GM23338 (cell line): ENCODE measurements around the gene KCNN3. TPM values are rescaled to one million over a fixed set of nuclear protein-coding genes. Genes with fewer than 3 reads are reported as not detected.

Experiments
- ATAC-seq: fragments of 200-7000 bp; cut with Tn5 transposase; 3 replicates; pipeline ENCODE4 v1.9.1; 2020
- DNase-seq: peaks from one replicate; pipeline ENCODE4 v3.0.0-alpha.2; 2015; ENCODE audit warnings: low spot score
- H2AFZ ChIP-seq: fragments of 200-600 bp; sonication (generic); 2 replicates; pipeline ENCODE4 v1.8.0; 2016; ENCODE audit warnings: antibody characterized with exemption, mild to moderate bottlenecking, moderate library complexity
- H3F3A ChIP-seq: fragments of 200-600 bp; sonication (generic); replicated peaks from 2 replicates; pipeline ENCODE4 v1.8.0; 2017; ENCODE audit warnings: antibody characterized with exemption, mixed run types, low read depth
- H3K27ac ChIP-seq: fragments of 200-600 bp; sonication (generic); 2 replicates; pipeline ENCODE4 v1.6.1; 2016; ENCODE audit warnings: low read depth
- H3K27me3 ChIP-seq: fragments of 200-600 bp; sonication (generic); 2 replicates; pipeline ENCODE4 v1.8.0; 2016; ENCODE audit warnings: mild to moderate bottlenecking, mixed run types, moderate library complexity; ENCODE audit not compliant: insufficient read depth
- H3K36me3 ChIP-seq: fragments of 200-600 bp; sonication (generic); 2 replicates; pipeline ENCODE4 v1.8.0; 2016; ENCODE audit warnings: mild to moderate bottlenecking; ENCODE audit not compliant: insufficient read depth
- H3K4me1 ChIP-seq: fragments of 200-600 bp; sonication (generic); 2 replicates; pipeline ENCODE4 v1.8.0; 2016; ENCODE audit warnings: mild to moderate bottlenecking, moderate library complexity; ENCODE audit not compliant: insufficient read depth
- H3K4me2 ChIP-seq: fragments of 200-600 bp; sonication (generic); 2 replicates; pipeline ENCODE4 v1.7.1; 2017; ENCODE audit warnings: mixed run types
- H3K4me3 ChIP-seq: fragments of 200-600 bp; sonication (generic); 2 replicates; pipeline ENCODE4 v1.6.1; 2016; ENCODE audit warnings: mixed run types
- H3K79me2 ChIP-seq: fragments of 200-600 bp; sonication (generic); replicated peaks from 2 replicates; pipeline ENCODE4 v1.8.0; 2017; ENCODE audit warnings: mild to moderate bottlenecking; ENCODE audit not compliant: insufficient read depth
- H3K9me2 ChIP-seq: fragments of 200-600 bp; sonication (generic); 2 replicates; pipeline ENCODE4 v1.8.0; 2017; ENCODE audit not compliant: insufficient read depth
- H4K20me1 ChIP-seq: fragments of 200-600 bp; sonication (generic); replicated peaks from 2 replicates; pipeline ENCODE4 v1.8.0; 2017; ENCODE audit warnings: mild to moderate bottlenecking; ENCODE audit not compliant: insufficient read depth
- H3K27ac Mint-ChIP-seq: 2 replicates; pipeline ENCODE4 v1.8.0; 2020; ENCODE audit warnings: inconsistent platforms, mild to moderate bottlenecking, moderate library complexity, mixed read lengths
- H3K27me3 Mint-ChIP-seq: 3 replicates; pipeline ENCODE4 v1.8.0; 2022; ENCODE audit warnings: low read depth, mild to moderate bottlenecking, moderate library complexity, mixed read lengths, inconsistent platforms; ENCODE audit not compliant: insufficient read depth, poor library complexity
- H3K36me3 Mint-ChIP-seq: 3 replicates; pipeline ENCODE4 v1.8.0; 2021; ENCODE audit warnings: low read depth, mild to moderate bottlenecking, inconsistent platforms, moderate library complexity, mixed read lengths
- H3K4me1 Mint-ChIP-seq: 3 replicates; pipeline ENCODE4 v1.8.0; 2020; ENCODE audit warnings: mild to moderate bottlenecking, inconsistent platforms, mixed read lengths
- H3K4me3 Mint-ChIP-seq: 3 replicates; pipeline ENCODE4 v1.8.0; 2021; ENCODE audit warnings: moderate library complexity, mild to moderate bottlenecking, inconsistent platforms, mixed read lengths
- H3K9me3 Mint-ChIP-seq: 3 replicates; pipeline ENCODE4 v1.8.0; 2020; ENCODE audit warnings: moderate library complexity, mild to moderate bottlenecking, inconsistent platforms, mixed read lengths
- CREB1 ChIP-seq: fragments of 250-450 bp; sonication (Bioruptor Pico); IDR thresholded peaks from 2 replicates; pipeline ENCODE4 v1.5.0; 2020; ENCODE audit warnings: low read depth, mild to moderate bottlenecking, moderate library complexity
- CTCF ChIP-seq, 2 experiments: fragments of 200-600 bp in 1 of 2; sonication (generic) in 1 of 2; conservative IDR thresholded peaks; 2 replicates each; pipeline versions ENCODE4 v1.5.1 to v1.6.1; 2016 to 2017; ENCODE audit warnings: antibody characterized with exemption in 2 of 2, low read depth in 2 of 2, mild to moderate bottlenecking in 2 of 2, moderate library complexity in 1 of 2
- ETS1 ChIP-seq: IDR thresholded peaks from 2 replicates; pipeline ENCODE4 v1.6.1; 2016; ENCODE audit warnings: antibody characterized with exemption
- EZH2 ChIP-seq: fragments of 200-600 bp; sonication (generic); IDR thresholded peaks from one replicate; pipeline ENCODE4 v1.8.0; 2017; ENCODE audit warnings: antibody characterized with exemption, mild to moderate bottlenecking, low read depth; ENCODE audit not compliant: unreplicated experiment
- EZH2phosphoT487 ChIP-seq: fragments of 200-600 bp; sonication (generic); IDR thresholded peaks from one replicate; pipeline ENCODE4 v1.8.1; 2018; ENCODE audit warnings: antibody characterized with exemption; ENCODE audit not compliant: unreplicated experiment
- JUNB ChIP-seq: IDR thresholded peaks from one replicate; pipeline ENCODE4 v1.6.1; 2016; ENCODE audit warnings: antibody characterized with exemption; ENCODE audit not compliant: unreplicated experiment
- NANOG ChIP-seq: IDR thresholded peaks from 2 replicates; pipeline ENCODE4 v1.6.1; 2016; ENCODE audit warnings: antibody characterized with exemption, borderline replicate concordance
- POLR2AphosphoS5 ChIP-seq: IDR thresholded peaks from 2 replicates; pipeline ENCODE4 v1.6.1; 2016; ENCODE audit warnings: antibody characterized with exemption, low read depth
- REST ChIP-seq: IDR thresholded peaks from one replicate; pipeline ENCODE4 v1.6.1; 2018; ENCODE audit warnings: antibody characterized with exemption; ENCODE audit not compliant: unreplicated experiment
- STAT1 ChIP-seq: IDR thresholded peaks from one replicate; pipeline ENCODE4 v1.6.1; 2016; ENCODE audit warnings: antibody characterized with exemption; ENCODE audit not compliant: unreplicated experiment
- ZNF114 ChIP-seq: fragments of 250-450 bp; sonication (Bioruptor Pico); IDR thresholded peaks from 2 replicates; pipeline ENCODE4 v1.5.0; 2020; ENCODE audit warnings: mild to moderate bottlenecking, moderate library complexity
- ZNF331 ChIP-seq: fragments of 250-450 bp; sonication (Bioruptor Pico); IDR thresholded peaks from 2 replicates; pipeline ENCODE4 v1.5.0; 2020; ENCODE audit warnings: low read depth, mild to moderate bottlenecking, moderate library complexity
- ZNF462 ChIP-seq: fragments of 250-450 bp; sonication (Bioruptor Pico); IDR thresholded peaks from 2 replicates; pipeline ENCODE4 v1.5.0; 2020; ENCODE audit warnings: mild to moderate bottlenecking, moderate library complexity
- polyA plus RNA-seq: library from polyadenylated mRNA; unstranded; fragments of >200 nt; fragmentation: Nextera tagmentation; extraction: Ambion mirVana; gene quantifications from 2 replicates; pipeline ENCODE4 v1.2.1, GENCODE V29; 2016
- total RNA-seq: library from RNA; depleted of rRNA; stranded (reverse); fragments of >200 nt; shearing (Covaris generic); gene quantifications from 2 replicates; pipeline ENCODE4 v1.2.3, GENCODE V29; 2014

KCNN3 gene
- total and polyA plus RNA-seq, 2 experiments from 2014 or later: 1.9 to 3.0 TPM

- H3K9me2 ChIP-seq: no peaks in the 10 kb centered on the region
- H3K9me3 Mint-ChIP-seq: no peaks in the 10 kb centered on the region
- peaks cover 17% of the 10 kb centered on the region; the same call in 1 of the 2 replicates for H3K27me3 ChIP-seq
- no peaks in the 10 kb centered on the region for H3K36me3 ChIP-seq
- no peaks in the 10 kb centered on the region for H3K4me1 Mint-ChIP-seq
- H3K4me3 Mint-ChIP-seq: no peak overlapping the region; the same call in 2 of the 3 replicates
- peaks cover 8% of the 10 kb centered on the region for H3K27me3 Mint-ChIP-seq
- H4K20me1 ChIP-seq: no peaks in the 10 kb centered on the region; the same call in 1 of the 2 replicates
- H3K4me2 ChIP-seq: peak overlapping the region; percentile 83
- no peak overlapping the region for H3K27ac Mint-ChIP-seq
- DNase-seq (no peak), ATAC-seq (no peak)
- H3K4me3 ChIP-seq: peak overlapping the region; percentile 76; the same call in 1 of the 2 replicates
- no peaks in the 10 kb centered on the region for H3K4me1 ChIP-seq
- H2AFZ ChIP-seq: no peak overlapping the region
- H3K36me3 Mint-ChIP-seq: no peaks in the 10 kb centered on the region
- H3F3A ChIP-seq: no peaks in the 10 kb centered on the region
- TF ChIP-seq JUNB (no peak), STAT1 (no peak), REST (no peak), POLR2AphosphoS5 (no peak), CREB1 (CRISPR knock-in tag) (no peak), CTCF (conservative IDR thresholded peaks at IDR 0.05; ENCODE audit: low read depth in 2 of 2) (no peak), ZNF331 (CRISPR knock-in tag) (no peak), NANOG (no peak), ZNF462 (CRISPR knock-in tag) (no peak), EZH2 (no peak), EZH2phosphoT487 (no peak), ZNF114 (CRISPR knock-in tag) (no peak), ETS1 (no peak)
- H3K27ac ChIP-seq: no peak overlapping the region
- H3K79me2 ChIP-seq: no peaks in the 10 kb centered on the region
Measured at GRCh38 chr1:154759793-154760192, 110.3 kb downstream of the KCNN3 start.
